Measurements from ENCODE around the gene NAA38.

NAA38 gene

DNA sequence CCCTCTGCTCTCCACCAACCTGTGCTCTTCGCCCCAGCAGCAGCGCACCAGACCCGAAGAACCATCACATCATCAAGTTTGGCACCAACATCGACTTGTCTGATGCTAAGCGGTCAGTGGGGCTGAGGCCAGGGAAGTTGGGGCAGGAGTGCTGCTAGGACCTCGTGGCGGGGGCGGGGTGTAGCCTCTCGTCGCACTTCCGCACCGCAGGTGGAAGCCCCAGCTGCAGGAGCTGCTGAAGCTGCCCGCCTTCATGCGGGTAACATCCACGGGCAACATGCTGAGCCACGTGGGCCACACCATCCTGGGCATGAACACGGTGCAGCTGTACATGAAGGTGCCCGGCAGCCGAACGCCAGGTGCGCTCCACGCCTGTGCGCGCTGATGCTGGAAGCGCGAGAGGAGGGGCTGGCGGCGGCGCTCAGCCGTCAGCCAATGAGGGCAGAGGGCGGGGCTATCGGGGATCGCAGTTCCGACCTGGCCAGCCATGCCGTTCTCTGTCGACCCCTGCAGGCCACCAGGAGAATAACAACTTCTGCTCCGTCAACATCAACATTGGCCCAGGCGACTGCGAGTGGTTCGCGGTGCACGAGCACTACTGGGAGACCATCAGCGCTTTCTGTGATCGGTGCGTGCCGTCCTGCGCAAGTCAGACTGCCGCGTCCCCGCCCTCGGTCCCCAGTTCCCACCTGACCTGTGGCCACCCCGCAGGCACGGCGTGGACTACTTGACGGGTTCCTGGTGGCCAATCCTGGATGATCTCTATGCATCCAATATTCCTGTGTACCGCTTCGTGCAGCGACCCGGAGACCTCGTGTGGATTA is 5.7 kb downstream of the NAA38 start:
- TF ChIP-seq, protein P1, sequence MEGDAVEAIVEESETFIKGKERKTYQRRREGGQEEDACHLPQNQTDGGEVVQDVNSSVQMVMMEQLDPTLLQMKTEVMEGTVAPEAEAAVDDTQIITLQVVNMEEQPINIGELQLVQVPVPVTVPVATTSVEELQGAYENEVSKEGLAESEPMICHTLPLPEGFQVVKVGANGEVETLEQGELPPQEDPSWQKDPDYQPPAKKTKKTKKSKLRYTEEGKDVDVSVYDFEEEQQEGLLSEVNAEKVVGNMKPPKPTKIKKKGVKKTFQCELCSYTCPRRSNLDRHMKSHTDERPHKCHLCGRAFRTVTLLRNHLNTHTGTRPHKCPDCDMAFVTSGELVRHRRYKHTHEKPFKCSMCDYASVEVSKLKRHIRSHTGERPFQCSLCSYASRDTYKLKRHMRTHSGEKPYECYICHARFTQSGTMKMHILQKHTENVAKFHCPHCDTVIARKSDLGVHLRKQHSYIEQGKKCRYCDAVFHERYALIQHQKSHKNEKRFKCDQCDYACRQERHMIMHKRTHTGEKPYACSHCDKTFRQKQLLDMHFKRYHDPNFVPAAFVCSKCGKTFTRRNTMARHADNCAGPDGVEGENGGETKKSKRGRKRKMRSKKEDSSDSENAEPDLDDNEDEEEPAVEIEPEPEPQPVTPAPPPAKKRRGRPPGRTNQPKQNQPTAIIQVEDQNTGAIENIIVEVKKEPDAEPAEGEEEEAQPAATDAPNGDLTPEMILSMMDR (IDR thresholded peaks at IDR 0.05) = peak; percentile 96
- Mint-ChIP-seq H3K27ac (no peak overlapping the region), H3K36me3 (ENCODE audit: low read depth) (peaks cover 42% of the 10 kb centered on the region), H3K4me1 (peaks cover 21% of the 10 kb centered on the region), H3K4me3 (peak overlapping the region; percentile 36), H3K27me3 (ENCODE audit: low read depth, poor library complexity) (peaks cover 16% of the 10 kb centered on the region), H3K9me3 (no peaks in the 10 kb centered on the region)
- peak; percentile 97 for DNase-seq

DNA sequence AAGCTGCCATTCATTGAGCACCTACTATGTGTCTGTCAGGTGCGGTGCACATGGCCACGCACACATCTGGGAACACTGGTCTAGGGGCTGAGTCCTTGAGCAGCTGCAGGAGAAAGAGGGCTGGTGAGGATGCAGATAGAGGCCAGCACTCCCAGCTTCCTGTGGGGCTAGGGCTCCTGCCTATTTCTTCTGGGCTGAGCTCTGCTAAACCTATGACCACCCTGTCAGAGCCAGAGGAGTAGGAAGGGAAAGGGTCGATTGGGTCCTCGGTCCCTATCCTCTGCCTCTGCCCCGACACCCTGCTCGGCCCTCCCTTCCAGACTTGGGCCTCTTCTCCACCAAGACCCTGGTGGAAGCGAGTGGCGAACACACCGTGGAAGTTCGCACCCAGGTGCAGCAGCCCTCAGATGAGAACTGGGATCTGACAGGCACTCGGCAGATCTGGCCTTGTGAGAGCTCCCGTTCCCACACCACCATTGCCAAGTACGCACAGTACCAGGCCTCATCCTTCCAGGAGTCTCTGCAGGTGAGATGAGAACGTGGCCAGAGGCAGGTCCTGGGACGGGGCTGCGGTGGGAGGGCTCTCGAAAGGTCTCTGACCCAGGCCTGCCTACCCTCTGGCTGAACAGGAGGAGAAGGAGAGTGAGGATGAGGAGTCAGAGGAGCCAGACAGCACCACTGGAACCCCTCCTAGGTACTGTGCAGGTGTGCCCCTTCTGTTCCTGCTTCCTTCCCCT is 6.5 kb downstream of the NAA38 start:
- TF ChIP-seq, protein P1 (IDR thresholded peaks at IDR 0.05) = no peak
- H3K36me3 Mint-ChIP-seq (ENCODE audit: low read depth) = peaks cover 45% of the 10 kb centered on the region
- peaks cover 21% of the 10 kb centered on the region for H3K4me1 Mint-ChIP-seq
- no peak overlapping the region for H3K4me3 Mint-ChIP-seq
- no peak for DNase-seq
- no peak overlapping the region for H3K27ac Mint-ChIP-seq
- peaks cover 16% of the 10 kb centered on the region for H3K27me3 Mint-ChIP-seq (ENCODE audit: low read depth, poor library complexity)
- no peaks in the 10 kb centered on the region for H3K9me3 Mint-ChIP-seq

GRCh38 chr17:7849751-7850504 is 7.4 kb downstream of the NAA38 start:
- peaks cover 29% of the 10 kb centered on the region for H3K4me1 Mint-ChIP-seq
- H3K4me3 Mint-ChIP-seq = no peak overlapping the region
- no peak overlapping the region for H3K27ac Mint-ChIP-seq
- peaks cover 16% of the 10 kb centered on the region for H3K27me3 Mint-ChIP-seq (ENCODE audit: low read depth, poor library complexity)
- DNase-seq = no peak
- TF ChIP-seq, protein P1 (IDR thresholded peaks at IDR 0.05) = no peak
- no peaks in the 10 kb centered on the region for H3K9me3 Mint-ChIP-seq
- H3K36me3 Mint-ChIP-seq (ENCODE audit: low read depth) = peaks cover 45% of the 10 kb centered on the region

- Mint-ChIP-seq H3K4me1 (peaks cover 33% of the 10 kb centered on the region), H3K4me3 (no peak overlapping the region), H3K27ac (no peak overlapping the region), H3K36me3 (ENCODE audit: low read depth) (peaks cover 45% of the 10 kb centered on the region), H3K27me3 (ENCODE audit: low read depth, poor library complexity) (peaks cover 16% of the 10 kb centered on the region), H3K9me3 (no peaks in the 10 kb centered on the region)
- TF ChIP-seq, protein P1 (IDR thresholded peaks at IDR 0.05) = no peak
- no peak for DNase-seq
Observed at GRCh38 chr17:7849130-7849750, 8.1 kb downstream of the NAA38 start.

DNA sequence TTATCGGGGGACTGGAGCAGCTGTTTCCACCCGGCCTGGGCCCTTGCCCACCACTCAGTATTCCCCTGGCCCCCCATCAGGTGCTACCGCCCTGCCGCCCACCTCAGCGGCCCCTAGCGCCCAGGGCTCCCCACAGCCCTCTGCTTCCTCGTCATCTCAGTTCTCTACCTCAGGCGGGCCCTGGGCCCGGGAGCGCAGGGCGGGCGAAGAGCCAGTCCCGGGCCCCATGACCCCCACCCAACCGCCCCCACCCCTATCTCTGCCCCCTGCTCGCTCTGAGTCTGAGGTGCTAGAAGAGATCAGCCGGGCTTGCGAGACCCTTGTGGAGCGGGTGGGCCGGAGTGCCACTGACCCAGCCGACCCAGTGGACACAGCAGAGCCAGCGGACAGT is 8.6 kb downstream of the NAA38 start:
- no peak for DNase-seq
- H3K4me1 Mint-ChIP-seq = peaks cover 36% of the 10 kb centered on the region
- no peak overlapping the region for H3K4me3 Mint-ChIP-seq
- H3K27ac Mint-ChIP-seq = no peak overlapping the region
- H3K36me3 Mint-ChIP-seq (ENCODE audit: low read depth) = peaks cover 41% of the 10 kb centered on the region
- H3K27me3 Mint-ChIP-seq (ENCODE audit: low read depth, poor library complexity) = peaks cover 13% of the 10 kb centered on the region
- no peaks in the 10 kb centered on the region for H3K9me3 Mint-ChIP-seq
- TF ChIP-seq, protein P1 (IDR thresholded peaks at IDR 0.05) = no peak
